GM20000 (cell line): ENCODE data around the gene CADPS2.

Experiments
- DNase-seq: peaks from one replicate; pipeline ENCODE4 v3.0.0; 2012; ENCODE audit warnings: low spot score
- CTCF ChIP-seq: IDR thresholded peaks from 2 replicates; pipeline ENCODE4 v1.5.1; 2012; ENCODE audit warnings: mild to moderate bottlenecking, control low read depth; ENCODE audit errors: extremely low read depth, missing control alignments

CADPS2 gene

GRCh38 chr7:122886357-122887081, at the start of gene CADPS2:
CADPS2 (minus strand) TSS chr7:122886460; CDS start chr7:122886337, 123 bp downstream.
- TF ChIP-seq CTCF, result no peak
- DNase-seq, result peak; percentile 83

DNA sequence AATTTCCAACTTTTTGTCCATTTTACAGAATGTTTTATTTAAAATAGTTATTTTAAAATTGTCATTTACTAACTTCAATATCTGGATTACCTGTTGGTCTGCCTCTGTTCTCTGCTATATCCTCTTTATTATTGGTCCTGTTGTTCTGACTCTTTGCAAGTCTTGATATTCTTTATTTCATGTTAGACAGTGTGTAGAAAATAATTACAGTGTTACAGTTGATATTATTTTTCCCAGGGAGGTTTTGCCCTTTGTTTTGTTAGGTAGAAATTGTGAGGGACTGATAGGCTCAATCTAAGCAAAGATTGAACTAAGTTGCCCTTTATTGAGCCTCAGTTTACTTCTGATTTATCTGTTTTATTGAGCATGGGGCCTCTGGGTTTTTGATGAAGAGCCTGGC, 49.4 kb upstream of the CADPS2 start:
- no peak for DNase-seq
- TF ChIP-seq CTCF, result no peak

GRCh38 chr7:122919643-122920181, 33.5 kb upstream of the CADPS2 start:
- no peak for DNase-seq
- TF ChIP-seq CTCF, result no peak

- TF ChIP-seq CTCF, result no peak
- DNase-seq, result no peak
Observed at GRCh38 chr7:122914812-122915211, 28.6 kb upstream of the CADPS2 start.

- no peak for DNase-seq
- TF ChIP-seq CTCF, result no peak
Observed at GRCh38 chr7:122913608-122914007, 27.3 kb upstream of the CADPS2 start.

DNA sequence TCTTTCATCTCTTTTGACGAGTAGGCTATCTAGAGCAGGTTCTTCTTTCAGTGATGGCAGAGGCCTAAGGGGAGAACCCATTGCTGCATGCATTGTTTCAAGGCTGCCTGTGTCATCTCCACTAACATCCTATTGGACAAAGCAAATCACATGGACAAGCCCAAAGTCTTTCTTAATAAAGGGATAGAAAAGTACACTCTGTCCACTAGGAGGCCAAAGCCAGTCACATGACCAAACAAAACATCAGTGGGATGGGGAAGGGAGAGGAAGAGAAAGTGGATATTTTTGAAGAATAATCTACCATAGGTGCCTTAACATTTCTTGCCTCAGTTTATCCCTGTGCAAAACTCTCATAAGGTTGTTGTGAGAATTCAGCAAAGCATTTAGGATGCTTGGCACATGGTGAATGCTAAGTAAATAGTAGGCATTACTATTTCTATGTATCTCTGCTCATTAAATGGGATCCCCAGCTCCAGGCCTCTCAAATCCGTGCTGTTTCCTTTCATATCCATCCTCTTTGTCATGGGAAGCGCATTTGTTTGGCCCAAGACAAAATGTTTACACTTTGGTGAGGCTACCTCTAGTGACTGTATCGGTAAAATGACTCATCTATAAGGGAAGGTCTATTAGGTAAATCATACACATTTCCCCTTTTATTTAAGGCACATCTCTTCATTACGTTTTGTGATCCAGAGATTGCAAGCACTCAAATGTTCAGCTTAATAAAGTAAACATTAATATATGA, 16.7 kb upstream of the CADPS2 start:
- no peak for DNase-seq
- TF ChIP-seq CTCF, result no peak

- no peak for TF ChIP-seq CTCF
- no peak for DNase-seq
Observed at GRCh38 chr7:122901250-122901649, 15.0 kb upstream of the CADPS2 start.
